Stomach (tissue), 4 donors: ENCODE results near the gene ARID1B.

Experiments
- POLR2AphosphoS5 ChIP-seq, 3 donors: sonication (generic); formaldehyde crosslinking; IDR thresholded peaks; one replicate each; pipeline ENCODE4 v1.6.1; 2016; ENCODE audit warnings: antibody characterized with exemption in 3 of 3
- TF ChIP-seq, protein P1 (sequence below), 7 experiments: fragments of 450-650 bp in 4 of 7; fragments of 200-600 bp in 3 of 7; sonication (generic) in 3 of 7; IDR thresholded peaks; one replicate each; pipeline ENCODE4 v1.5.1; 2016 to 2019; ENCODE audit warnings: antibody characterized with exemption in 7 of 7, control low read depth in 2 of 7, mild to moderate bottlenecking in 1 of 7

- TF ChIP-seq, protein P1, sequence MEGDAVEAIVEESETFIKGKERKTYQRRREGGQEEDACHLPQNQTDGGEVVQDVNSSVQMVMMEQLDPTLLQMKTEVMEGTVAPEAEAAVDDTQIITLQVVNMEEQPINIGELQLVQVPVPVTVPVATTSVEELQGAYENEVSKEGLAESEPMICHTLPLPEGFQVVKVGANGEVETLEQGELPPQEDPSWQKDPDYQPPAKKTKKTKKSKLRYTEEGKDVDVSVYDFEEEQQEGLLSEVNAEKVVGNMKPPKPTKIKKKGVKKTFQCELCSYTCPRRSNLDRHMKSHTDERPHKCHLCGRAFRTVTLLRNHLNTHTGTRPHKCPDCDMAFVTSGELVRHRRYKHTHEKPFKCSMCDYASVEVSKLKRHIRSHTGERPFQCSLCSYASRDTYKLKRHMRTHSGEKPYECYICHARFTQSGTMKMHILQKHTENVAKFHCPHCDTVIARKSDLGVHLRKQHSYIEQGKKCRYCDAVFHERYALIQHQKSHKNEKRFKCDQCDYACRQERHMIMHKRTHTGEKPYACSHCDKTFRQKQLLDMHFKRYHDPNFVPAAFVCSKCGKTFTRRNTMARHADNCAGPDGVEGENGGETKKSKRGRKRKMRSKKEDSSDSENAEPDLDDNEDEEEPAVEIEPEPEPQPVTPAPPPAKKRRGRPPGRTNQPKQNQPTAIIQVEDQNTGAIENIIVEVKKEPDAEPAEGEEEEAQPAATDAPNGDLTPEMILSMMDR (IDR thresholded peaks at IDR 0.05), result no peak
- no peak for TF ChIP-seq POLR2AphosphoS5 (IDR thresholded peaks at IDR 0.05)
Measured at GRCh38 chr6:156795825-156796224, 18.6 kb downstream of the ARID1B start.
